Inflammatory macrophage treated with lipopolysaccharide for 1 hour (primary cell): ENCODE results near the gene AMOTL2.
A peak's percentile ranks its signal among the peaks of the same experiment; 100 is the strongest.

Source experiments
- DNase-seq, 2 donors: peaks; one replicate each; pipeline ENCODE4 v3.0.0-alpha.2; 2020 to 2022

Gene AMOTL2

GRCh38 chr3:134312873-134313846, 61.1 kb downstream of the AMOTL2 start:
- DNase-seq, result no peak

DNA sequence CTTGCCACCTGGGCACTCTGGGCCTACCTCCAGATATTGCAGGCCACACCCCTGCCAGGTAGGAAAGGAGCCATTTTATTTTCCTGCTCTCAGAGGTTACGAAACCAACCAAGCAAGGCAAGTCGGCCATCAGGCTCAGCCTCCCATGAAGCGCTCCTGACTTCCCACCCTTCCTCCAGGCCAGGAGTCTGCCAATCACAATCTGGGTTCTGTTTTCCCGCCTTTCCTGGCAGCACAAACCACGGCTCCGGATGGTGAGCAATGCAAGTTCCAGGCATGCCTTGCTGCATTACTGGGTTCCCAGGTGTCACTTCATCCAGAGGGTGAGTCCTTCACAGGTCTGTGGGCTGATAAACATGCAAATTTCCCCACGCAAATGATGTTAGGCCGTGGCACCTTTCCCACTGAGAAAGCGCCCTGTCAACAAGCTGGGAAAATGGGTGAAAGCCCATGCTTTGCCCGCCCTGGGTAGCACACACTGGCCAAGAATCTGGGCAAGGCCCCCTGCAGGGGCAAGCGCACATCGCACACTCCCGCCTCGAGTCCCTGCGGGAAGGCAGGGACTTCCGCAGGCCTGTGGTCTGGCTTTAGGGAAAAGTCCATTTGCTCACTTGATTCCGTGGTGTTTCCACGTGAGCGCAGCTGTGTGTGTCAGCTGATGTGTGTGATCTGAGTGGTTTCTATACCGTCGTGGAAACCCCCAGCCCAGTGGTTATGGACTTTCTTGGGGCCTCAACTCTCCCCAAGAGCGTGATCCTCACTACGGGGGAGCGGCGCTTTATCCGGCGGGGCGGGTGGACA, 62.0 kb downstream of the AMOTL2 start:
- peak; percentile 18 to 55 for DNase-seq

- no peak for DNase-seq
These were observed 62.6 kb downstream of the AMOTL2 start for GRCh38 chr3:134311693-134312071.

DNA sequence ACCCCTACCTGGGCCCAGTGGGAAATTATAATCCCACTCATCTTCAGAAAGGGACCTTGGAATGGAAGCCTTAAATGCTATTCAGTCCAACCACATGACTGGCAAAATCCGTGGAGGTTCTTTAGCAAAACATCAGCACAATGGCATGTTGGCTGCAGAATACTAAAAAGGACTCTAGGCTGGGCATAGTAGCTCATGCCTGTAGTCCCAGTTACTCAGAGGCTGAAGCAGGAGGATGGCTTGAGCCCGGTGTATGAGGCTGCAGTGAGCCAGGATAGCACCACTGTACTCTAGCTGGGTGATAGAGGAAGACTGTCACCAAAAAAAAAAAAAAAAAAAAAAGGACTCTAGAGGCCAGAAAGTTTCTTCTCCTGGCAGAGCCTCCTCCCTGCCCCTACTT, 63.0 kb downstream of the AMOTL2 start:
- DNase-seq, result no peak

DNA sequence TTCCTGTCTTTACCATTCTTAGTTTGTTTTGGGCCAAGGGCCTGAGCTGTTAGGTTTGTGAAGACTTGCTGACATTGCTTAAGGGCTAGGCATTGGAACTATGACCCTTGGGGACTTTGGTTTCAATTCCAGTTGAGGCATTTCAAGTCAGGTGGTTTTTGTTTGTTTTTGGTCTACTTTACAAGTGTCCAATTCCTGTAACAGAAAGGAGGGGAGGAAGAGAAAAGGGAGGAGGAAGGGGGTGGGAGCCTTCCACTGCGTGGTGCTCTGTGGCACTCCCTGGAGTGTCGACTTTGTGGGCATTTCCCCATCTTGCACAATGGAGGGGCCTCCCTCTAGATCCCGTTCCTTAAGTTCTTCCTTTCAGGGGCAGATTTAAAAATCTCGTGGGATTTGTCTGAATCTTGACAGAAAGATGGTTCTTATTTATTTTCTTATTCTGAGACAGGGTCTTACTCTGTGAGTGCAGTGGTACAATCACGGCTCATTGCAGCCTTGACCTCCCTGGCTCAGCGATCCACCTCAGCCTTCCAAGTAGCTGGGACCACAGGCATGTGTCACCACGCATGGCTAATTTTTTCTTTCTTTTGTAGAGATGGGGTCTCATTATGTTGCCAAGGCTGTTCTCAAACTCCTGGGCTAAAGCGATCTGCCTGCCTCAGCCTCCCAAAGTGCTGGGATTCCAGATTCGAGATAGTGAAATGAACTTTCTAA, 64.1 kb downstream of the AMOTL2 start:
- DNase-seq, result peak; percentile 39 to 50

DNA sequence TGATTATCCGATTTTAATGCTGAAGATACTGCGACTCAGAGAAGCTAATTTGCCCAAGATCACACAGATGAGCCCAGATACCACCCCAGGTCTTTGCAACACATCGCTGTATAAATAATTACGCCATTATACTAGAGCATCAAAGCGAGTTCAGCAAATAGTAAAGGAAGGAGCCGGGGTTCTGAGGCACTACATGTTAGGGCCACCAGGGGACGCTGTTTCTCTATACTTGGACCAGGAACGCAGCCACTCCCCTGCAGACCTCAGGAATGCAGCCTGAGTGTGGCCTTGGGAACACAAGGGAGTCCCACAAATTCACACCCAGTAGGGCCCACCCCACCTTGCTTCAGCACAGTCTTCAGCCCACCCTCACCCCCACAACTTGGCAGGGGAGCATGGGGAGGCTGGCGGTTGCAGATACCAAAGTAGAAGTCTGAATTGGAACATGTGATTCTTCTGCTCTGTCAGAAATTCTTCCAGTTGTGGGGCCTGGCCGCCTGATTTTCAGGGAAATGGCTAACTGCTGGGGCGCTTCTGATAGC, 65.8 kb downstream of the AMOTL2 start:
- DNase-seq, result peak; percentile 42 to 94

DNA sequence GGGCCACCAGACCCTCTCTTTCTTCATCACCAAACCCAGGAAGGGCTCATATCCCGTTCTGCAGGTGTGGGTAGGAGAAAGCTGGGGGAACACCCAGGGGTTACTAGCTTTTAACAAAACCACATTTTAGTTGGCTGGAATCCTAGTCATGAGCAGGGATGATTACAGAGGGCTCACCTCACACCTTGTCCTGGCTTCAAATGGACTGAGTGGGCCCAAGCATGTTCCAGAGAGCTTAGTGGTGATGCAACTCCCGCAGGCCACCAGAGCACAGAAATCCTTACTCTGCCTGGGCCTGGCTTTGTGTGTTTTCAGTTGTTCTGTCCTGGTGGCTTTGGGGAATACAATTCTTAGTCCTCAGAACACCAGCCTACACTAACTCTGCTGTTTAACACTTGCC, 66.8 kb downstream of the AMOTL2 start:
- no peak for DNase-seq

DNA sequence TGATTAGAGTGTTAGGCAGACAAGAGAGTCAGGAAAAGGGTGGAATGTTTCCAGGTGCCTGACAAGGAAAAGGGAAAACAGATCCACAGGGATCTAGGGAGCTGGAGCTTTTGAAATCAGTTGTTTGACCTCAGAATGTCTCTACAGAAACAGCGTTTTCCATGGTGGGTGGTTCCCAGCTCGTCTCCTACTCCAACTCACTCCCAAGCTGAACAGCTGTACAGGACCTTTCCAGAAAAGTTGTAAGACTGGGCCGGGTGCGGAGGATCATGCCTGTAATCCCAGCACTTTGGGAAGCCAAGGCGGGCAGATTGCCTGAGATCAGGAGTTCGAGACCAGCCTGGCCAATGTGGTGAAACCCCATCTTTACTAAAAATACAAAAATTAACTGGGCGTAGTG, 67.9 kb downstream of the AMOTL2 start:
- no peak for DNase-seq
